Measurements from ENCODE around the gene CNKSR1.
"Not testable (repeated sequence)": the region's sequence is repeated elsewhere in the genome, so short reads cannot be mapped to it uniquely, and the experiment has no call there.

The CNKSR1 gene

GRCh38 chr1:26230682-26231081, 53.4 kb downstream of the CNKSR1 start:
- FAIRE-seq: not testable (repeated sequence)

- peak; percentile 99 for FAIRE-seq
These were observed 56.8 kb downstream of the CNKSR1 start, which contains the start of gene CEP85 for GRCh38 chr1:26233903-26234643. CEP85 (plus strand) TSS chr1:26234200; CDS start chr1:26239784, 5,584 bp downstream.

GRCh38 chr1:26234644-26235370, 57.5 kb downstream of the CNKSR1 start:
- FAIRE-seq: no peak

GRCh38 chr1:26237230-26237966, 60.1 kb downstream of the CNKSR1 start:
- no peak for FAIRE-seq

Data from G401.6 (cell line).